GM19468 (cell line): Measurements from ENCODE around the gene XYLT1.
"Not testable (repeated sequence)": the region's sequence is repeated elsewhere in the genome, so short reads cannot be mapped to it uniquely, and the experiment has no call there.

ENCODE experiments used
- ATAC-seq: cut with Tn5 transposase; IDR thresholded peaks from one replicate; pipeline ENCODE4 v1.9.1; 2021; ENCODE audit warnings: mild to moderate bottlenecking, moderate library complexity, moderate number of reproducible peaks; ENCODE audit not compliant: unreplicated experiment; ENCODE audit errors: extremely low read depth

Gene XYLT1

DNA sequence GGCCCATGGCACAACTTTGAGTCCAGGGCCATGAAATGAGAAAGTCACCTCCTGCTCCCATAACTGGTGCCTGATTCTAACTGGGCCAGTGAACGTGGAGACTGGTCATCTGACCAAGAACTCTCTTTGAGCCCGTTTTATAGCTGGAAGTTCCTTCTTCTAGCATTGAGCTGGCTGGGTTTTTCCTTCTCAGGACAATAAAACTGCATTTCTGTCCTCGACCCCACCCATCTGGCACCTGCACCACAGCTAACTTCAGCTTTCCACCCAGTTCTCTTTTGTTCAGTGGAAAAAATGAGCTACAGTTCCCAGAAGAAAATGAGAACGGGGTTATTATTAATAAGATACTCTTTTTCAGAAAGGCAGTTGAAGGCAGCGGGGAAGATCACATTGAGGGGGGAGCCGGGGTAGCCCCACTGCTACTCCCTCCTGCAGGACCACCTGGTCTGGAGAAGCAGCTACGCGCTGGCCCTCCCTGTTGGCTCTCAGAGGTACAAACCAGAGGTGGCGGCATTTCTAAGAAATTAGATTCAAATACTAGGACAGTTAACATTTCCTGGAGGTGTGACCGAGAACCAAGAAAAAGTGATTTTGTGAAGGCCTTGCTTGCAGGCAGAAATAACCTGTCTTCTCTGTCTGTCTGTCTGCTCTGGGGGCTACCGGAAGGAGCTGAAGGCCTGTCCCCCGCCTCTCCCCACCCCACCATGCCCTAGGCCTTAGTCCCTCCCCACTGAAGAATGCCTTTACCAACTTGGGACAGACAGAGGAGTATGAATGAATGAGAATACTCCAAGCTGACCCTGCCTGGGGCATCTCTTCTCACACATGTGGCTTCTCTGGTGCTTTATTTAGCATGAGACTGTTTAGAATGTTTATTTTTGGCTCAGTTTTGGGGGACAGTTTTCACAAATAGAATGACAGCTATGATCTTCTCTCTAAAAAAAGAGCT lies 123.9 kb downstream of the XYLT1 start:
- no peak for ATAC-seq

DNA sequence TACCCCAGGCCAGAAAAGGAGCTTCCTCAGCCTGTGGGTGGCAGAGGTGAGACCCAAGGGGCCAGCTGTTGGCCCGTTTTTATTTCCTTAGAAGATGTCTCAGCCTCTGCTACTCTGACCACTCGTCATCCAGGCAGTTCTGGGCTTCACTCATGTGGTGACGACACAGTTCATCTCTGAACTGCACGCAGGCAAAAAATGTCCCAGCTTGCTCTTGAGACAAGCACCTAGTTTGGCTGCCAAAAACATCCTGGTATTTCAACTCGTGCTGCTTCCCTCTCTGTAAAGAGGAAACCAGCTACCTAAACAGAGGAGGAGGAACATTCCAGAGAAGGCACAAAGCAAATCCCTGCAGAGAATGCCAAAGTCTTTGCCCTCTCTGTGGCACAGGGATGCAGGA lies 125.7 kb downstream of the XYLT1 start:
- ATAC-seq, result no peak

DNA sequence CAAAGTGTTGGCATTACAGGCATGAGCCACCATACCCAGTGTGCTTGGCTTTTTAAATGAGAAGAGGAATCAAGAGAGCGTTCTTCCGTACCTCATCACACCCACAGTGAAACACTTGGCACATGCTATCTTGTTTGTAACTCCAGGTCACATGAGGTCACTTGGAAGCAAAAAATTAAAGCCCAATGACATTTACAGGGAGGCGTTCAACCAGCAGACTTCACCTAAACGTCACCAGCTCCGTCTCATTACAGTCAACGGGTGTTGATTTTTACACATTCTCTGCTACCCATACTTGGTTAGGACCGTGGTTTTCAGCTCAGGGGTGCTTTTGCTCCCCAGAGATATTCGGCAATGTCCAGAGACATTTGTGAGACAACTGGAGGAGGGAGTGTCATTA lies 127.0 kb downstream of the XYLT1 start:
- ATAC-seq, result no peak

DNA sequence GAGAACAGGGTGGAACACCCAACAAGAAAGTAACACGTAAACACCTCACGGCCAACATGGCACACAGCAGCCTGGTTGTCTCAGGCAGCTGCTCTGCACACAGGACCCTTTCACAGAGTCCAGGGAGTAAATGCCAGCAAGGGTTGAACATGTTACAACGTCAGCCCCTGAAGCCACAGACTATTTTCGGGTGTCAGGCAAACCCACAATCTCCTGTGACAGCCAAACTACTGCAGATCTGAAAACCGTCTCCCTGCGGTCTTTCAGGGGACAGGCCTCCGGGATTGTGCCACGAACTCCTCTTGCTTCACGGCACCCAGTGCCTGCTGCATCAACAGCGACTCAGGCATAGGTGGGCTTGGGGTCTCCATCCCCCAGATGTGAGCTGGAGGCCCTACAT lies 127.7 kb downstream of the XYLT1 start:
- no peak for ATAC-seq

DNA sequence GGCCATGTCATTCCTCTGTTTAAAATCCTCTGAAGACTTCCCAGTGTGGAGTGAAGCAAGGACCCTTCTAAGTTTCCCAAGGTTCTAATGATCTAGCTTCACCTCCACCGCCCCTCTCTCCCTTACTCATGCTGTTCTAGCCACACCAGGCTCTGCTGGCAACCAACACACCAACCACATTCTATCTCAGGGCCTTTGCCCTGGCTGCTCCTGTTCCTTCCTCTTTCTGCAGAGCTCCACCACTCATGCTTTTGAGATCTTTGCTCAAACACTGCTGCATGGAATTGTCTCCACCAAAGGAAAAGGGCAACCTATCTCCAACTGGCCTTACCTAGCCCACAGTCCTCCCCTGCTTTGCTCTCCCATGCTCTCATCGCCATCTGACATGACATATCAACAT lies 128.7 kb downstream of the XYLT1 start:
- no peak for ATAC-seq

DNA sequence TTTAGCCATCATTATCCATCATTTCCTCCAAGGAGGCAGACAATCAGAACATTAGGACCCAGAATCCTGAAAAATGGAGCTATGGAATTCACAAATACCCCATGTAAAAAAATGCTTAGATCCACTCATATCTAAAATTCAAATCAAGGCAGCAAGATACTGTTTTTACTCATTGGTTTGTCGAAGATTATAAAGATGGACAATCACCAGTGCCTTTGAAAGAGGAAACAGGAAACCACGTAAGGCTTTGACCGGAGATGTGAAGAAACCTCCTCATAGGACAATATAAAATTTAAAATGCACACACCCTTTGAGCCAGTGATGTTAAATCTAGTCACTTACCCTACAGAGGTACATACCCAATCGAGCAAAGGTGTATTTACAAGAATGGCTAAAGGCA lies 130.0 kb downstream of the XYLT1 start:
- ATAC-seq, result no peak

DNA sequence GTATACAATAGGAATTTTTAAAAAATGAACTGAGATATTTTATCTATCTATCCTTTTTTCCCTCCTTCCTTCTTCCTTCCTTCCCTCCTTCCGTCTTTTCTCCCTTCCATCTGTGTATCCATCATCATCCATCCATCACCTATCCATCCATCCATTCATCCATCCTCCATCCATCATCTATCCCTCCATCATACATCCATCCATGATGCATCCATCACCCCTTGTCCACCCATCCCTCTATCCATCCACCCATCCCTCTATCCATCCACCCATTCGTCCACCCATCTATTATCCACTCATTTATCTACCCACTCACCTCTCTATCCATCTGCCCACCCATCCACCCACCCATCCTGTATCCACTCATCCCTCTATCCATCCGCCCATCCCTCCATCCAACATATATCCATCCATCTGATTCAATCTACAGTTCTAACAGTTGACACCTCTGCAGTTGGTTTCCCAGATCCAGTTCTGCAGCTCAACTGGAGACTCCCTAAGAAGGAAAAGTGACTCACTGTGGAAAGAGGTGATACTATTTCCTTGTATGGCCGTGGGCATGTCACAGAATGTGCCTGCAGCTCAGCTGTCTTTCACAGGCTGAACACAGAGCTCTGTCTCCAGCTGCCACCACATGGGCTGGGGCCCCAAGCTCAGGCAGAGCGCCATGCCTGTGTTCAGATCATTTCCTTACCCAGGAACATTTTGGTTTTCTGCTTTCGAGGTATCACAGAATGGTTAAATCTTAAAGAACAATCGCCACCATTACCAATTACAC lies 130.8 kb downstream of the XYLT1 start:
- ATAC-seq, result no peak

DNA sequence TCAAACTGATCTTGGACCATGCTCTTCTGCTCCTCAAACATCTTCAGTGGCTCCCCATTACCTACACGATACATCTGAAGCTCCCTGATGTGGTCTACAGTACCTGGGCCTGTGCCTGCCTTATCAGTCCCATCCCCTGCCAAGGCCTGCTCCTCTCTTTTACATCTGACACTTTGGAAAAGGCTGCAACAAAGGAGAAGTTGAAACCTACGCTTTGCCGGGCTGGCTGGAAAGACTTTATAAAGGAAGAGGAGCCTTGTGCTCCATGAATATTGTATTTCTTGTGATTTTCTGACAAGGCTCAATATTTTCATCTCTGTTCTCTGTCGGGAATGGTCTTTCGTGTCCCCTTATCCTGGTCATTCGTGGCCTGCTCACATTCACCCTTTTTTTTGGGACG lies 132.5 kb downstream of the XYLT1 start:
- no peak for ATAC-seq

DNA sequence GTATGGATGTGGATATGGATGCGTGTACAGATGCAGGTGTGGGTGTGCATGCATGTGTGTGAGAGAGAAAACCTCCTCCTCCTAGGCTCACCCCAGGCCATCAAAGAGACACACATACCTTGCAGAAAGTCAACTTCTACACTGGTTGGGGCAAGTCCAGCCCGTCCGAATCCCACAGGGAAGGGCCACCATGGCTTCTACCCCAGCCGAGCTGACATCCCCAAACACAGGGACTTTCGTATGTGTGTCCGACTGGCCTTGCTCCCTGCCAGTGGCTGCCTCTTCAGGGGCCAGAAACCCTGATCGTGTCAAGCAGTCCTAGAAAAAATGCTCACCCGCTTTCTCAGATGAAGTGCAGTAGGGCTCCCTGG lies 134.2 kb downstream of the XYLT1 start:
- no peak for ATAC-seq

DNA sequence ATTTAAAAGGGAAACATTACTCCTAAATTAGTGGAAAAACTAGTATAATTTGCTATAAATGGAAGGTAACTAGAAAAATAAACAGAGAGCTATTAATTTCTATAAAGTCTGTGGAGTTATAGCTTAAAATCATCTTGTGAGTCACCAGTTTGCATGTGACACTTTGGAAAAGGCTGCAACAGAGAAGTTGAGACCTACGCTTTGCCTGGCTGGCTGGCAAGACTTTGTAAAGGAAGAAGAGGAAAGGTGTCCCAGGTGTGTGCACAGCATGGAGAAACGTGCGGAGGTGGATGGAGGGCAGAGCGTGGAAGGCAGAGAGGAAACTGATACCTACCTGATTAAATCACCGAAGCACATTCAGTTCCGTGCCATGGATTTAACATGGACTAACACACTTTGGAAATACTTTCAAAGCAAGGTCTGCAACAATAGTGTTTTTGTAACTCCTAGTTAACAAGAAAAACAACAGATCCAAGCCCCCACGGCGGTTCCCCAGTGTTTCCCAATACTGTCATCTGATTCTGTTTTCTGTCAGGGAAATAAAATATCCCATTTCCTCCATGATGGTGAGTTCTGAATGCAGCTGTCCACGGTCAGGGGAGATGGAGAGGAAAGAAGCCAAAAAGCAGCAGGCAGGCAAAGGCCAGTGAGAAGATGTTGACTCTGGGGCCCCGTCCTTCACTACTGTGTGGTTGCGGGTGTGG lies 134.8 kb downstream of the XYLT1 start:
- ATAC-seq, result no peak

DNA sequence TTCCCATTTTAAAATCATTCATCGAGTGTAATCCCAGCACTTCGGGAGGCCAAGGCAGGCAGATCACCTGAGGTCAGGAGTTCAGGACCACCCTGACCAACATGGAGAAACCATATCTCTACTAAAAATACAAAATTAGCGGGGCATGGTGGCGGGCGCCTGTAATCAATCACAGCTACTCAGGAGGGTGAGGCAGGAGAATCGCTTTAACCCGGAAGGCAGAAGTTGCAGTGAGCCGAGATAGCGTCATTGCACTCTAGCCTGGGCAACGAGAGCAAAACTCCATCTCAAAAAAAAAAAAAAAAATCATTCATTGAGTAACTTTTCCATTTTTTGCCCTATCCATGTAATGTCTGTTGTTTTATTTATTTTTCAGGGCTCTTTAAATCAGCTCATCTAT lies 135.4 kb downstream of the XYLT1 start:
- not testable (repeated sequence) for ATAC-seq

DNA sequence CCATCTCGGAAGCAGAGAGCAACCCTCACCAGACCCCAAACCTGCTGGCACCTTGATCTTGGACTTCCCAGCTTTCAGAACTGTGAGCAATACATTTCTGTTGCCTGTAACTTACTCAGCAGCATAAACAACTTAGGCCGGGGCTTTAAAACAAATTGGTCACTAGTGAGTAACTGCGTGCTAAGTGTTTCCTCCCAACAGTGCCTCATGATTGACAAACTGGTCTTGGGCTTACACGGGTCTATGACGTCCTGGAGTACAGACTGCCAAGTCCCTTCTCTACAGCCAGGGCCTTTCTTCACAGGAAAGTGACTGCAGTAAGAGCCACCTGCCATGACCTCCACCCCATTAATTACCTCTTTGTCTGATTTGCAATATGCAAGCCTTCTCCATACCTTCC lies 136.7 kb downstream of the XYLT1 start:
- no peak for ATAC-seq

DNA sequence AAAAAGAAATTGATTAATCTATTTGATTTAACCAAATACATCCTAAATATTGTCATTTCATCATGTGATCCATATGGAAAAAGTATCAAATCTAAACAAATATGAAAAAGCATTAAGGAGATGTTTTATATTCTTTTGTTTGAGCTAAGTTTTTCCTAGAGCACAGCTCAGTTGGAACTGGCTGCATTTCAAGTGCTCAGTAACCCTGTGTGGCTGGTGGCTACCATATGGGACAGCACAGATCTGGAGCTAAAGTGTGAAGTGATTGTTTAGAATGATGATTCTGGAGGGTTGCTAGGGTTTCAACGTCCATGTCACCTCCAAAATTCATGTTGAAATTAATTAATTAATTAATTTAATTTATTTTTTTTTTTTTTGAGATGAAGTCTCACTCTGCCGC lies 137.5 kb downstream of the XYLT1 start:
- ATAC-seq, result no peak

DNA sequence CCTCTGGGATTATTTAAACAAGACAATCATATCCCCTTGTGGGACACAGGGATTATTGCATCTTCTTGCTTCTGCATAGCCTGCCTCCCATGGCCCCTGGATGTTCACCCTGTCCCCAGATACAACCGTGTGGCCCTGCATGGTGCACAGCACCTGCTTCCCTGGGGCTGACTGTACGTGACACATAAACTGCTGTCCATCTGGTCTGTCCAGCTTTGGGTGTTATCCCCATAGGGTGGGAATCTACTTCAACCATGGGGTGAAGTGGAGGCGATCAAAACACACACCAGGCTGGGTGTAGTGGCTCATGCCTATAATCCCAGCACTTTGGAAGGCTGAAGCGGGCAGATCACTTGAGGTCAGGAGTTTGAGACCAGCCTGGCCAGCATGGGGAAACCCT lies 138.8 kb downstream of the XYLT1 start:
- no peak for ATAC-seq

DNA sequence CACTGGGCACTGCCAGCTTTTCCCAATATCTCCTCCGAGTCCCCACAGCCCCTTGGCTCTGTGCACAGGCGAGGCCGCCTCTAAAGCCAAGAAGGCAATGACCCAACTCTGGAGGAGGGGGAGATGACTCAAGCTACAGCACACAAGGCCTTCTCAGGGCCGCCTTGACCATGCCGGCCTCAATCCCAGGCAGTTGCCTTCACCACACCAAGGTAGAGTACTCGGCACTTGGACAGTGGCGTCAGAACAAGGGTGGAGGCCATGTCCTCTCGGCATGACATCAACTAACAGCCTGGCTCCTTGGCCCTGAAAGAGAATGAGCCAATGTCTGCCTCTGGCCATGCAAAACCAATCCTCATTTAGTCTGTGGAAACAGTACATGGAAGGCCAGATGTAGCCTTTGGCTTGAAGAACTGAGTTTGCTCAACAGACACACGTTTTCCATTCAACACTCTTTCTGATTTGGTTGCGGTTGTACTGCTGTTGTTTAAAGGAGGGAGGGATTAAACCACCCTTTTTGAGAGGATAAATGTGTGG lies 139.6 kb downstream of the XYLT1 start:
- ATAC-seq, result no peak

DNA sequence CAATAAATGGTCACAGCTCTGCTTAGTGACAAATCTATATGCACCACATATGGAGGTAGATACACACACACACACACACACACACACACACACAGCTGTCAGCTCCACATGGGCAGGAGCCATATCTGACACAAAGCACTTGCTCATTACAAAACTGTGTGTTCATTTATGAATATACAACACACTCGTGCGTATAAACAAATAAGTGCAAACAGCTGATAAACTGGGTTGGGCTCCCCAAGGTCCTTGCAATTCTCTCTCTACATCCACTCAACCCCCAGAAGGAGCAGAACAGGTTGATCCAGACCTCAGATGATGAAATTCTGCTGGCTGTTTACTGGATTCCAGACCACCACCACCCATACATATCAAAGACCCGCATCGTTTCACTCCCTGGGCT lies 140.7 kb downstream of the XYLT1 start:
- no peak for ATAC-seq

DNA sequence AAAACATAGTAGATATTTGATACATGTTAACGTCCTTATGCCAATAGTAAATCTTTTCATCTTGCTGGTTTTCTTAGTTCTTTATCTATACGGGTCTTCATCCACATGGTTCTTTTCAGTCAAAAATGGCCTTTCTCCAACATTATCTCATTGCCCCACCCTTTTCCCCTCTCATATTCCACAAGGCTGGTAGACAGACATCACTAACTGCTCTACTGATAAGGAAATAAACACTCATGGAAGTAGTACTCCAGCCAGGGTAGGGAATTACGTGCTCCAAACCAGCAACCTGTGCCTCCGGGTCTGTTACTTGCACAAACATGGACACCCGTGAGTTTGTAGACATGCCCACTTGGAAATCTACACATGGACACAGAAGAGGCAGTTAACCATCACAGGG lies 141.4 kb downstream of the XYLT1 start:
- no peak for ATAC-seq

DNA sequence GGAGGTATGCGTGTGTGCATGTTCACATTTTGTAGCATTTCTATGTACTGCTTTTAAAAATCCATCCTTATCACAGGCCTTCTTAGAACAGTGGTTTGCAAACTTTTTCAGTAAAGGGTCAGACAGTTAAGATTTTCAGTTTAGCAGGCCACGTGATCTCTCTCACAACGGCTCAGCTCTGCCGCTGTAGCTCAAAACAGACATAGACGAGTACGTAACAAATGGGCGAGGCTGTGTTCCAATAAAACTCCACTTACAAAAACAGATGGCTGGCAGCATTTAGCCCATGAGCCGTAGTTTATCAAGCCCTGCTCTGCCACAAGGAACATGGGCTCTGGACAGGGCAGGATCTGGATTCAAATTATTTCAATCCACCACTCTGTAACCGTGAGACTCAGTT lies 141.8 kb downstream of the XYLT1 start:
- ATAC-seq, result no peak

DNA sequence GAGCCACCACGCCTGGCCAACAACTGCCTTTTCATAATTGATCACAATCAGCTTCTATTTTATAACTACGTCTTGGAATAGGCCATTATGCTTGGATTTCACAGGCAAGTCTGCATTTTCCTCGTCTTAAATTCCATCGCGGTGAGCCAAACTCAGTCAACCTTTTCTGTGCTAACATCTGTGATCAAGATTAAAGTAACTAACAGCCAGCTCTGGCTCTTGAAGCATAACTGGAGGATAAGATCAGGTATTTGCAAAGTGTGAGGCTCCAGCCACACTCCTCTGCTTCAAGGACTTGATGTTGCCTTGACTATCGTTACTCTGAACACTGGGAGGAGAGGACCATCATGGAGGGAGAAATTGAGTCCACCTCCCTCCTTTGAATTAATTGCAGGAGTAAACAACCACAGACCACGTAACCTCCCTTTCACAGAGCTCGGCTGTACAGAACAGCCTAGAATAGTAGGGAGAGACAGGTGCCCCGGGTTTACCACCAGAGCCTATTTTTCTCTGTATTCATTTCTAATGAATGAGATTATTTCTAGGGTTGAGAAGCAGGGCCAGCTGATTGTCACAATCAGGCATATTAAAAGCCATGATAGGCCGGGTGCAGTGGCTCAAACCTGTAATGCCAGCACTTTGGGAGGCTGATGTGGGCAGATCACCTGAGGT lies 143.0 kb downstream of the XYLT1 start:
- ATAC-seq, result no peak

DNA sequence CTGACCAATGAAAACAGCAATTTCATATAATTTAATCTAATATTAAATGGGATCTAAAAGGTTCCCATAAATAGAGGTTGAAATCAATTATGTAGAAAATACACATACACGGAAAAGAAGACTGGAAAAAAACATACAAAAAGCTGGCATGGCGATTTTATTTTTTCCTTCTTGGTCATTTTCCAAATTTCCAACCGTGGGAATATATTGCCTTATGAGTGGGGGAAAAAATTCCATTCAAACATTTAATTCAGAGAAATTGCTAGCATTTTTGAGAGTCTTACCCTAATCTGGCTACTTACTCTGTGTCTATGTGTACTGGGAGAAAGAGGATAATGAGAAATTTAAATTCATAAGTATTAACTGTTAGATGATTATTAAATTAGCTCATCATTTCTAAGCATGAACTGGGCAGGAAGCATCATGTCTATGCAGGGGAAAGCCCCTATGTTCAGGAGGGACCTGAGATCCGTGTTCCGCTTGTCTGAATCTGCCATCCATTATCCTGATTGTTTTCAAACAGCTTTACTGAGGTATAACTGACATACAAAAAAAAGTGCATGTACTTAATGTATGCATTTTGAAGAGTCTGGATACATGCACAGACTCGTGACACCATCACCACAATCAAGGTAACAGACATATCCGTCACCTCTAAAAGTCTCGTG lies 145.2 kb downstream of the XYLT1 start:
- no peak for ATAC-seq
